ENCODE measurements around the gene GPX2. TPM values are rescaled to one million over a fixed set of nuclear protein-coding genes. Genes with fewer than 3 reads are reported as not detected.

Gene GPX2
- total RNA-seq, 1 donor from 2014 or later: not detected

DNA sequence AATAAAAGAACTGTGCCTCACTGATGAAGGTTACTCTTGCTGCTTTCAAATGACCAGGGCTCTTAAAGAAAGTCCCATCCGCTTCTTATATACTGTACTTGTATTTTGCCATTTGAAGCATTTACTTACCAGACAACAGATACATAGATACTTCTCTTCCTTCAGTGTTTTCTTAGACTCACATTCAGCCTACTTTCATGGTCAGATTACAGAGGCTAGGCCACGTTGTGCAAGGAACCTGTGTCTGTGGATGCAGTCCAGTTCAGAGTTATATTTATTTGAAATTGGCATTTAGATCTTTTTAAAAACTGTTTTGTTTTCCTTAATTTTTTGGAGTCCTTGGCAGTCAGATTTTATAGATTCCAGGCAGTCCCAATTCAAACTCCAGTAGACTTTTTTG is 22.1 kb downstream of the GPX2 start:
- Mint-ChIP-seq H3K4me3 (no peak overlapping the region), H3K27ac (no peak overlapping the region), H3K4me1 (peaks cover 49% of the 10 kb centered on the region), H3K36me3 (ENCODE audit: low read depth) (peaks cover 53% of the 10 kb centered on the region), H3K9me3 (no peaks in the 10 kb centered on the region), H3K27me3 (no peaks in the 10 kb centered on the region)
- TF ChIP-seq, protein P1, sequence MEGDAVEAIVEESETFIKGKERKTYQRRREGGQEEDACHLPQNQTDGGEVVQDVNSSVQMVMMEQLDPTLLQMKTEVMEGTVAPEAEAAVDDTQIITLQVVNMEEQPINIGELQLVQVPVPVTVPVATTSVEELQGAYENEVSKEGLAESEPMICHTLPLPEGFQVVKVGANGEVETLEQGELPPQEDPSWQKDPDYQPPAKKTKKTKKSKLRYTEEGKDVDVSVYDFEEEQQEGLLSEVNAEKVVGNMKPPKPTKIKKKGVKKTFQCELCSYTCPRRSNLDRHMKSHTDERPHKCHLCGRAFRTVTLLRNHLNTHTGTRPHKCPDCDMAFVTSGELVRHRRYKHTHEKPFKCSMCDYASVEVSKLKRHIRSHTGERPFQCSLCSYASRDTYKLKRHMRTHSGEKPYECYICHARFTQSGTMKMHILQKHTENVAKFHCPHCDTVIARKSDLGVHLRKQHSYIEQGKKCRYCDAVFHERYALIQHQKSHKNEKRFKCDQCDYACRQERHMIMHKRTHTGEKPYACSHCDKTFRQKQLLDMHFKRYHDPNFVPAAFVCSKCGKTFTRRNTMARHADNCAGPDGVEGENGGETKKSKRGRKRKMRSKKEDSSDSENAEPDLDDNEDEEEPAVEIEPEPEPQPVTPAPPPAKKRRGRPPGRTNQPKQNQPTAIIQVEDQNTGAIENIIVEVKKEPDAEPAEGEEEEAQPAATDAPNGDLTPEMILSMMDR (IDR thresholded peaks at IDR 0.05): no peak
- intact Hi-C loops (cut with micrococcal nuclease): no loop called here
- no peak for DNase-seq
- ATAC-seq (ENCODE audit: low read depth): no peak
- ChIA-PET POLR2A (no interaction called here), CTCF (no interaction called here)

DNA sequence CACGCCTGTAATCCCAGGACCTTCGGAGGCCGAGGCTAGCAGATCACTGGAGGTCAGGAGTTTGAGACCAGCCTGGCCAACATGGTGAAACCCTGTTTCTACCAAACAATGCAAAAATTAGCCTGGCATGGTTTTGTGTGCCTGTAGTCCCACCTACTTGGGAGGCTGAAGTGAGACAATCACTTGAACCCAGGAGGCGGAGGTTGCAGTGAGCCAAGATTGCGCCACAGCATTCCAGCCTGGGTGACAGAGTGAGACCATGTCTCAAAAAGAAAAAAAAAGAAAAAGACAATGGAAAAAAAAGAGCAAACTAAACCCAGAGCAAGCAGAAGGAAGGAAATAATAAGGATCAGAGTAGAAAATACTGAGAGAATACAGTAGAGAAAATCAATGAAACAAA is 22.9 kb downstream of the GPX2 start:
- peaks cover 56% of the 10 kb centered on the region for H3K4me1 Mint-ChIP-seq
- intact Hi-C loops (cut with micrococcal nuclease): loop anchor here (10.0 kb wide), 1 partner anchor 585 kb away; no protein-coding TSS in a partner anchor
- no peak for DNase-seq
- TF ChIP-seq, protein P1 (IDR thresholded peaks at IDR 0.05): no peak
- CTCF ChIA-PET: no interaction called here
- no peak for ATAC-seq (ENCODE audit: low read depth)
- no peak overlapping the region for H3K27ac Mint-ChIP-seq
- H3K4me3 Mint-ChIP-seq: no peak overlapping the region
- H3K27me3 Mint-ChIP-seq: no peaks in the 10 kb centered on the region
- H3K9me3 Mint-ChIP-seq: no peaks in the 10 kb centered on the region
- peaks cover 49% of the 10 kb centered on the region for H3K36me3 Mint-ChIP-seq (ENCODE audit: low read depth)
- POLR2A ChIA-PET: no interaction called here

DNA sequence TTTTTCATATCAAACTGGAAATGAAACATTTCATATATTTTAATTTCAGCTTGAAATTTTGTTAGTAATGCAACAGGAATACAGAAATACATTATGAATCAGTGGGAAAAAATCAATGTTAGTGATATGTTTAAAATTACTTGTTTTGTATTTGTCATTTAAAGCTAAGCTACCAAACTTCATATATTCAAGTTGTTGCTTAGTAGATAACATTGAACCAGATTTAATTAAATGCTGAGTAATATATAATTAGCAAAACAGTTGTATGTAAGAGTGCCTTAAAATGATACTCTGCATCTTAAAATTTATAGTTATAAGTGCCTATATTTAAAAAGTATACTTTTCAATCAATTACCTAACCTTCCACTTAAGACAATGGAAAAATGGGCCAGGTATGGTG is 23.3 kb downstream of the GPX2 start:
- peaks cover 48% of the 10 kb centered on the region for H3K36me3 Mint-ChIP-seq (ENCODE audit: low read depth)
- no peak overlapping the region for H3K4me3 Mint-ChIP-seq
- H3K27ac Mint-ChIP-seq: no peak overlapping the region
- TF ChIP-seq, protein P1 (IDR thresholded peaks at IDR 0.05): no peak
- POLR2A ChIA-PET: interaction anchor here (0.5 kb wide), 1 partner anchor 30 kb away, joined by 5 read pairs; no protein-coding TSS in a partner anchor
- H3K9me3 Mint-ChIP-seq: no peaks in the 10 kb centered on the region
- no peak for DNase-seq
- peaks cover 55% of the 10 kb centered on the region for H3K4me1 Mint-ChIP-seq
- ATAC-seq (ENCODE audit: low read depth): no peak
- intact Hi-C loops (cut with micrococcal nuclease): loop anchor here (10.0 kb wide), 1 partner anchor 584 kb away; no protein-coding TSS in a partner anchor
- CTCF ChIA-PET: no interaction called here
- no peaks in the 10 kb centered on the region for H3K27me3 Mint-ChIP-seq

DNA sequence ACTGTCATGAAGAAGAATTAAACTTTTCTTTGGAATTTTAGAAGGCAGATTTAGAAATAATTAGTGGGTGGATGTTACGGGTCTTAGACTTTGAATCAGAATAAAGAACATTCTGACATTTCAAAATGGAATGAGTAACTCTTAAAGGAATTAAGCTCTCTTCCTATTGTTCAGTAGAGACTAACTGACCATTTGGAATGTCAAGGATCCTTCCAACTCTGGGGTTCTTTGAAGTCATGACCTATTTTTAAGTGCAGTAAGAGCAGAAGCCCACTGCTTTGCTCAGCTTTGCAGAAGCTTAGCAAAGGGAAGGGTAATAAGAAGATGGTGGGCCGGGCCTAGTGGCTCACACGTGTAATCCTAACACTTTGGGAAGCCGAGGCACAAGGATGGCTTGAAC is 24.3 kb downstream of the GPX2 start:
- H3K4me3 Mint-ChIP-seq: no peak overlapping the region
- no peaks in the 10 kb centered on the region for H3K9me3 Mint-ChIP-seq
- H3K36me3 Mint-ChIP-seq (ENCODE audit: low read depth): peaks cover 45% of the 10 kb centered on the region
- ChIA-PET CTCF (no interaction called here), POLR2A (interaction anchor here (0.6 kb wide), 1 partner anchor 13 kb away, joined by 3 read pairs; no protein-coding TSS in a partner anchor)
- ATAC-seq (ENCODE audit: low read depth): no peak
- intact Hi-C loops (cut with micrococcal nuclease): loop anchor here (10.0 kb wide), 1 partner anchor 583 kb away; no protein-coding TSS in a partner anchor
- no peak for DNase-seq
- TF ChIP-seq, protein P1 (IDR thresholded peaks at IDR 0.05): no peak
- no peak overlapping the region for H3K27ac Mint-ChIP-seq
- peaks cover 60% of the 10 kb centered on the region for H3K4me1 Mint-ChIP-seq
- H3K27me3 Mint-ChIP-seq: no peaks in the 10 kb centered on the region

DNA sequence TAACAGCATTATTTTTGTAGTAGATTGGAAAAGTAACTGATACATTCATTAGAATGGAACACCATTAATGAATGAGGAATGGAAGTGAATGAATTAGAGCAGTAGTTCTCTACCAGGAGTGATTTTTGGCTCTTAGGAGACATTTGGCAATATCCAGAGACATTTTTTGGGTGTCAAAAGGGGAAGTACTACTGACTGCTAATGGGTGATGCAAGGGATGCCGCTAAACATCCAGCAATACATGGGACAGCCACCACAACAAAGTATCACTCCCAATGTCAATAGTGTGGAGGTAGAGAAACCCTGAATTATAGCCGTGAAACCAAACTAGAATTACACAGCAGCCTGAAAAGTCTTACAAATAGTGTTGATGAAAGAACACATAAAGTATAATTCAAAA is 26.7 kb downstream of the GPX2 start:
- no peaks in the 10 kb centered on the region for H3K9me3 Mint-ChIP-seq
- ATAC-seq (ENCODE audit: low read depth) (no peak), DNase-seq (no peak)
- peak overlapping the region; percentile 88 for H3K27ac Mint-ChIP-seq
- ChIA-PET POLR2A (interaction anchor here (1.5 to 1.7 kb wide), 3 partner anchors 9 to 71 kb away, joined by 3 to 16 read pairs (median 7); partner anchors contain the start of genes FNTB and SPTB), CTCF (interaction anchor here (1.6 kb wide), 1 partner anchor 93 kb away, joined by 5 read pairs; no protein-coding TSS in a partner anchor)
- no peaks in the 10 kb centered on the region for H3K27me3 Mint-ChIP-seq
- H3K36me3 Mint-ChIP-seq (ENCODE audit: low read depth): peaks cover 38% of the 10 kb centered on the region
- H3K4me3 Mint-ChIP-seq: peak overlapping the region; percentile 92
- H3K4me1 Mint-ChIP-seq: peaks cover 56% of the 10 kb centered on the region
- intact Hi-C loops (cut with micrococcal nuclease): loop anchor here (2.0 to 10.0 kb wide), 3 partner anchors 13 to 581 kb away; partner anchors contain the start of gene MAX
- TF ChIP-seq, protein P1 (IDR thresholded peaks at IDR 0.05): no peak

Measured in activated B cell treated with CpG ODN at 0.5 μM for 24 hours (primary cell).